HG02884 (cell line): Measurements from ENCODE around the gene SLC35C1.
A peak's percentile ranks its signal among the peaks of the same experiment; 100 is the strongest.
"Not testable (repeated sequence)": the region's sequence is repeated elsewhere in the genome, so short reads cannot be mapped to it uniquely, and the experiment has no call there.

Source experiments
- ATAC-seq: cut with Tn5 transposase; IDR thresholded peaks from one replicate; pipeline ENCODE4 v1.9.1; 2021; ENCODE audit warnings: mild to moderate bottlenecking, moderate library complexity; ENCODE audit not compliant: unreplicated experiment

SLC35C1 gene

DNA sequence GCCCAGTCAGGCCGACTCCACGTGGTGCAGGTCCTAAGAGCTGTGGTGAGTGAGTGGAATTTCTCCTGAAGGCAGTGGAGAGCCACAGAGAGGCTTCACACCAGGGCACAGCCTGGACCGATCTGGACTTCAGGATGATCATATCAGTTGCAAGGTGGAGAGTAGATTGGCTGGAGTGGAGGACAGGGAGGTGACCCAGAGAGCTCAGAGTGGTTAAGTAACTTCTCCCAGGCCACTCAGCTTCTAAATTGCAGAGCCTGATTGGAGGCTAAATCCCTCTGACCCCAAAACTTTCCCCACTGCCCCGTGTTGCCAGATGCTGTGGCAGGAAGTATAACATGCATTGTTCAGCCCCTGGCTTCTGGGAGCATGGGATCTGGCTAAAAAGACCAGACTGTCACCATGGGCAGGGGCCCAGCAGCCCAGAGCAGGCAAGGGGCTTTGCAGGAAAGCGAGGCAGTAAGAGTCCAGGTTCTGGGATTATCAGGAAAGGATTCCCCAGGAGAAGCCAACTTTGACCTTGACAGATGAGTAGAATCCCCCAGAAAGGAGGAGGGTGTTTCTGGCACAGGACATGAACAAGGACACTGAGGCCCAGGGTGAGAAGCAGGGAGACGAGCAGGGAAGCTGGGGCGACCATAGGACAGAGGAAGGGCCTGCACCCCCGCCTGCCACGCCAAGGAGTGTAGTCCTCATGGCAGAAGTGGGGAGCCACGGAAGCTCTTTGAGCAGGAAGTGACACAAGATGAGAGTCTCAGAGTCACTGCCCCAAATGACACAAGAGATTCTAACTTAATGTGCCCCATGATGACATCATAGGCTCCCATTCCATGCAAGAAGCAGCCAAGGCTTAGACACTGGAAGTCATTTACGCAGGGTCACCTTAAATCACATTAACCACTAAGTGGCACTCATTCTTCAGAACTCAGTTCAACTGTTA is 4.8 kb downstream of the SLC35C1 start:
- no peak for ATAC-seq

DNA sequence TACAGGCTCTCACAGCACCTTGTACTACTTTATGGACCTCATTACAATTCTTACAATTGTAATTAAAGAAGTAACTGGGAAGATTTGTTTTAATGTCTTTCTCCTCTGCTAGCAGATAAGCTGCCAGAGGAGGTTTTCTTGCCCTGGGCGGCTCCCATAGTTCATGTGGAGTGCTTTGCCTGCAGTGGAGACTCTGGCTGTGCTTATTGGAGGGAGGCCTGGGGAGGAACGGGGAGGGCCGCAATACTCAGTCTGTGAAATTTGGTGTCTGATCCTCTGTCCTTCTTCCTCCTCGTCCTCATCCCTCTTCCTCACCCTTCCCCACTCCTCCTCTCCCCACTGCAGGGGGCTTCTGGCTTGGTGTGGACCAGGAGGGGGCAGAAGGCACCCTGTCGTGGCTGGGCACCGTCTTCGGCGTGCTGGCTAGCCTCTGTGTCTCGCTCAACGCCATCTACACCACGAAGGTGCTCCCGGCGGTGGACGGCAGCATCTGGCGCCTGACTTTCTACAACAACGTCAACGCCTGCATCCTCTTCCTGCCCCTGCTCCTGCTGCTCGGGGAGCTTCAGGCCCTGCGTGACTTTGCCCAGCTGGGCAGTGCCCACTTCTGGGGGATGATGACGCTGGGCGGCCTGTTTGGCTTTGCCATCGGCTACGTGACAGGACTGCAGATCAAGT is 5.6 kb downstream of the SLC35C1 start:
- no peak for ATAC-seq

DNA sequence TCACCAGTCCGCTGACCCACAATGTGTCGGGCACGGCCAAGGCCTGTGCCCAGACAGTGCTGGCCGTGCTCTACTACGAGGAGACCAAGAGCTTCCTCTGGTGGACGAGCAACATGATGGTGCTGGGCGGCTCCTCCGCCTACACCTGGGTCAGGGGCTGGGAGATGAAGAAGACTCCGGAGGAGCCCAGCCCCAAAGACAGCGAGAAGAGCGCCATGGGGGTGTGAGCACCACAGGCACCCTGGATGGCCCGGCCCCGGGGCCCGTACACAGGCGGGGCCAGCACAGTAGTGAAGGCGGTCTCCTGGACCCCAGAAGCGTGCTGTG is 6.1 kb downstream of the SLC35C1 start:
- ATAC-seq: no peak

DNA sequence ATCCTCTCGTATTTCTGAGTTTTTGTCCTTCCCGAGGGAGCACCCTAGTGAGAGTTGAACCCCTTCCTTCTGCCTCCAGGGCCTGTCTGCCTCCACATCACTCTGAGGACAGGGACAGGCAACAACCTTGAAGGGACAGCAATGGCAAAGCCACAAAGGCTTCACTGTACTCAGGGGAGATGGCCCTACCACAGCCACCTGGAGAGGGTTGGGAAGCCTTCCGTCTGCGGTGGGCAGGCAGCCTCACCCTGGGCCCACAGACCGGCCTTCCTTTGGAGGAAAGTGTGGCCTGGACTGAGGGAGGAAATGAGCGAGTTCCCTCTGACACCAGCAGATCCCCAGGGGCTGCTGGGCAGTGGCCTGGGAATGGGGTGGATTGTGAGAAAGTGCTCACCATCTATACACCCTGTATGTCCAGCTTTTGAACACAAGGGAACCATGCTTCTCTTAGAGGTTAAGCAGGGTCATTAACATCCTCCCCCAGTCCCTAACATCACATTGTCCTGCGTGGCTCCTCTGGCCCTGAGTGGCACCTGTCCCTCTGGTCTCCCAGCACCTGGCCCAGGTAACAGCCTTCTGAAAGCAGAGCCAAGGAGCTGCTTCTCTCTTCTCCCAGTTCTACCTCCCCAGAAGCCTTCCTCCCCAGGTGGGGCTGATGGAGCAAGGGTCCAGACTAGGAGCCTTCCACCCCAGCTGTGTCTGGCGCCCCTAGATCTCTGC is 6.8 kb downstream of the SLC35C1 start:
- no peak for ATAC-seq

DNA sequence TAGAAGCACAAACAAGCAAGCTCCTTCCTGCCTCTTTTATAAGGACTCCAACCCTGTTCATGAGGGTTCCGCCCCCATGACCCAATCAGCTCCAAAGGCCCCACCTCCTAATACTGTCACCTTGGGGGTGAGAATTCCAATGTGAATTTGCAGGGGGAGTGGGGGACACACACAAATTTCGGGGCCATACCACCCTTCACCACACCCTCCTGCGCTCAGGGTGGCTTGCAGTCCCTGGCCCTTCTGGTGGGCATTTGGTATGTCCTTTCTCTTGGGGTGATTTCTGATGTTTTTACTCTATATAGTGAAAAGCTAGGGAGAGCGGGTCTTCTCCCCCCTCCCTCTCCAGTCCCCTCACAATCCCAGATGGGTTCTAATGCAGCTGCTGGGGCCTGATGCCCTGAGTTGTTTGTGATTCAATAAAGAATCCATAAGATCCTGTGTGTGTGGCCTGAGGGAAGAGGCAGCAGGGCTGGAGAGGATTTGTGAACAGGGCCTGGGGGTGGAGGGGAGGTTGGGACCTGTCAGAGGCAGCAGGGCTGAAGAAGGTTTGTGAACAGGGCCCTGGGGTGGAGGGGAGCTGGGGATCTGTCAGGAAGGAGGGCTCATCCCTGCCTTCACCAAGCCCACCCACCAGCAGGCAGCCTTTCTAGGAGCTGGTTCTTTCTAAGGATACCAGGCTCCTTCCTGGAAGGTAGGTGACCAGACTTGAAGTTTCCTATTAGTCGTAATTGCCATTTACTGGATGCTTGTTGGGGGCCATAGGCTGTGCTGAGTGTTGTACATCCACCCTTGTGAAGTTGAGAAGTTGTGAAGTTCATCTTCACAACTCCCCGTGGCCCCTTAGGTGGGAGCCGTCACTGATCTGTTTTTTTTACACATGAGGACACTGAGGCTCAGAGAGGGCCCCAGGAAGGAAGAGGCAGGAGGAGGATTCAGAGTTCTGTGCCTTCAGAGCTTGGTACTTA is 7.9 kb downstream of the SLC35C1 start:
- ATAC-seq: no peak

DNA sequence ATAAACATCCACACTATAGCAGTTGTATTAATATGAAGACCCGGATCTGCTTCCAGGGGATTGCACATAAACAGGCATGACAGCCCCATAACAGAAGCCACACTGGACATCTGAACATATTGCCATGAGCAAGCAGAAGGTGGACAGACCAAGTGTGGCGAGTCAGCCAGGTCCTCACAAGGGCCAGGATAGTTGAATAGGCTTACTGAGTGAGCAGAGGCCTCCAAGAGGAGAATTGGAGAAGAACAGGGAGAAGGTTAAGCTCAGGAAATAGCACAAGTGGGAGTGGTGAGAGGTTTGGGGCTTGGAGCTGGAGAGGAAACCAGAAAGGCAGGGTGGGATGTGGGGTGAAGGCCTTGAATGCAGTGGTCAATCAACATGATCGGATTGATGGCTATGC is 10.8 kb downstream of the SLC35C1 start:
- no peak for ATAC-seq

DNA sequence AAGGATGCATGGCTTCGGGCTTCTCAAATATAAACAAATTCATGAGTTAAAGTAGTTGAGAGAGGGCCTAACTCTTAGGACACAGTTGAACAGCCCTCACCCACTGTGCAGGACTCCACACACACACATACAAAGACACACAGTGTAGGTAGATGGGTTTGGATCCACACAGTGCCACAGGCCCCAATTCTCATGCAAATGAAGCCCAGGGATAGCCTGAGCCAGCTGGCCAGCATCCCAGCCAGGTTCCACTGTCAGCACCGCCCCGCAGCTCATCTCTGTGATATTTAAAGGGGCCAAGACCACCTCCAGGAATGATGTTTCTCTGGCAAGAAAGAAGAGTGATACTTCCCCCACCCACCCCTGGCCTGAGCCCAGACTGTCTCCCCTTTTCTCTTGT is 11.7 kb downstream of the SLC35C1 start:
- ATAC-seq: no peak

DNA sequence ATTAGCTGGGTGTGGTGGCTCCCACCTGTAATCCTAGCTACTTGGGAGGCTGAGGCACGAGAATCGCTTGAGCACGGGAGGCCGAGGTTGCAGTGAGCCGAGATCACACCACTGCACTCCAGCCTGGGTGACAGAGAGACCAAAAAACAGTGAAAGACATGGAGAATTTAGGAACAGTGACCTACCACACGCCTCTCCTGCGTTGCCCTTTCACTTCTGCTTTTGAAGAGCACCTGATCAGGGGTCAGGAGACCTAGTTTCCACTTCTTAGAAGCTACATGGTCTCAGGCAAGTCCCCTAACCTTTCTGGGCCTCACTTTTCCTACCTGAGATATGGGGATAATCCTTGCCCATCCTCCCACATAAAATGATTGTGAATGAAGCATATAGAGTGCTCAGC is 12.2 kb downstream of the SLC35C1 start:
- ATAC-seq: peak; percentile 69

DNA sequence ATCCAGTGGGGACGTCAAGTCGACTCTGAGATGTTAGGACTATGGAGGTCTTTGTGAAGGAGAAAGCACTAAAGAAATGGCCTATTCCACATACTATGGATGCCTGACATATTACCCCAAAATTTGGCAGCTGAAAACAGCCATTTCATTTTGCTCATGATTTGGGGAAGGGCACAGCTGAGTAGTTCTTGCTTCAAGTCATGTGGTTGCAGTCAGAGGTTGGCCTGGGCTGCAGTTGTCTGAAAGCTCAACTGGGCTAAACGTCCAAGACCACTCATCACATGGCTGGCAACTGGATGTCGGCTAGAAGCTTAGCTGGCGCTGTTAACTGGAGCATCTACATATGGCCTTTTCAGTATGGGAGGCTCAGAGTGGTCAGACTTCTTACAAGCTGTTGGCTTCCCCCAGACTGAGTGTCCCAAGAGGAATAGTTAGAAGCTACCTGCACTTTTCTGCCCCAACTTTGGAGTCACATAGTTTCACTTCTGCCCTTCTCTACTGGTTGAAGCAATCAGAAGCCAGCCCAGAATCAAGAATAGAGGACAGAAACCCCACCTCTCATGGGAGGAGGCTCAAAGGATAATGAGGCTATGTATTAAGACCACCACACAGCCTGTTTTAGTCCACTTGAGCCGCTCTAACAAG is 14.1 kb downstream of the SLC35C1 start:
- no peak for ATAC-seq

DNA sequence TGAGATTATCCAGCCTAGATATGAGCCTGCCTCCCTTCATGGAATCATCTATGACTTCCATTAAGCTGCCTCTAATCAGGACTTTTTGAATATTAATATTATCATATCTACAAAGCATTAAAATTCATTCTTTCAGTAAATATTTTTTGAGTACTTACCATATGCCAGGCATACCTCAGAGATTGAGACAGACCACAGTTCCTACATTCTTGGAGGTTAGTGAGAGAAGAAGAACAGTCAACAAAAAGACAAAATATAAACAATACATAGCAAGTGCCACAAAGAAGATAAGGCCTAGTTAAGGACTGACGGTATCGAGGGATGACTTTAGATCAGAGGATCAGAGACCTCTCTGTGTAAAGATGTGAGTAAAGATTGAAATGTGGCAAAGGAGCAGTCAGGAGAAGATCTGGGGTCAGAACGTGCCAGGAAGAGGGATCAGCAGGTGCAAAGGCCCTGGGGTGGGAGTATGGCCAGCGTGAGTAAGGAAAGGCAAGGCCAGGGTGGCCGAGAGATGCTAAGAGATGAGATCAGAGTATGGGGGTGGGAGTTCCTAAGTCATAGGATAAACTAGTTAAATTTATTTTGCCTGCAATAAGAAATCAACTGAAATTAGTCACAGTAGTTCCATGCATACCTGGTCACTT is 15.4 kb downstream of the SLC35C1 start:
- ATAC-seq: no peak

DNA sequence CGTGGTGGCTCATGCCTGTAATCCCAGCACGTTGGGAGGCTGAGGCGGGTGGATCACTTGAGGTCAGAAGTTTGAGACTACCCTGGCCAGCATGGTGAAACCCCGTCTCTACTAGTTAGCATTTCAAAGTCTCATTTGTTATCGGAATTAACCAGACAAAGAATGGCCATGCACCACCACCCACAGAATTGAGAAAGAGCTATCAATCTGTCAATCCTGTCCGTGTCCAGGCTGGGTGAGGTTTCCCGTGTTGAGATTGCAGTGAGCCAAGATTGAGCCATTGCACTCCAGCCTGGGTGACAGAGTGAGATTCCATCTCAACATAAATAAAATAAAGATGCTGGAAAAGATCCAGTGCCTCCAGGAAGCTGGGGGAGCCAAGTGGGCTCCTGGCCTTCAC is 21.5 kb downstream of the SLC35C1 start:
- not testable (repeated sequence) for ATAC-seq

DNA sequence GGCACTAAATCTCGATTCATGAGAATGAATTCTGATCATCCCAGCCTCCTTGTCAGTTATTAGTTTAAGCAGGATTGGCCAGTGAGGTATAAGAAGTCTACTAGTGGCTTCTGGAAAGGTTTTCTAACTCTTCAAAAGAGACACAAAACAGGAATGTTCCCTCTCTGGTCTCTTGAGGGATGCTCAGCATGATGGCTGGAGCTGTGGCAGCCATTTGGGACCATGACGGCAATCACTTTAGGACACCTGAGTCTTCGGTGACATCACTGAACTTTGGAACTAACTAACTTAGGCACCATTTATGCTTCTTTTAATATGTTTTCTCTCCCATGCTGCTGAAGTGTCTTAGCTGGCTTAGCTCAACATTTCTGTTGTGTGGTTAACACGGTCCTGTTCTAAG is 22.2 kb downstream of the SLC35C1 start:
- ATAC-seq: no peak

DNA sequence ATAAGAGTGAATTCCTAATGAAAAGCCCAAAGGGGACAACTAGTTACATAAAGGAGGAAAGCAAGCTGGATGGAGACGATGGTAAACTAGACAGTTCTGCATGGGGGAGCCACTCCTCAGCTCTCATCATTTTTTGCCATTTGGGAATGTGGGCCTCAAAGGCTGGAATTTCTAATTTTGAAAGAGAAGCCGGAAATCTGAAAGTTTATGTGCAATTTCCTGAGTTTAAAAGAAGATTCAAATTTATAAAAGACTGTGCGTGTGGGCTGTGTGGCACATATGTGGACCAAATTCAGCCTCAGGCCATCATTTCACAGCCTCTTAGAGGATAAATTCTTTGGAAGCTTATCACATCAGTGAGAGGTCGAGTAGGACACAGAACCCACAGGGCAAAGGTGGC is 24.0 kb downstream of the SLC35C1 start:
- no peak for ATAC-seq

DNA sequence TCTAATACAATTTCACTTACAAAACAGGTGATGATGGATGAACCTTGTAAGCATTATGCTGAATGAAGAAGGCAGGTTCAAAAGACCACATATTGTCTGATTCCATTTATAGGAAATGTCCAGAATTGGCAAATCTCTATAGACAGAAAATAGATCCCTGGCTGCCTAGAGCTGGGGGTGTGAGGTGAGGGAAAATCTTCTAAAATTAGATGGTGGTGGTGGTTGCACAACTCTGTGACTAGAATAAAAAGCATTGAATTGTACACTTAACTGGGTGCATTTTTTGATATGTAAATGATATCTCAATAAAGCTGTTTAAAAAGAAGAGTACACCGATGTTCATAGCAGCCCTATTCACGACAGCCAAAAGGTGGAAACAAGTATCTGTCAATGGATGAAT is 25.6 kb downstream of the SLC35C1 start:
- no peak for ATAC-seq

DNA sequence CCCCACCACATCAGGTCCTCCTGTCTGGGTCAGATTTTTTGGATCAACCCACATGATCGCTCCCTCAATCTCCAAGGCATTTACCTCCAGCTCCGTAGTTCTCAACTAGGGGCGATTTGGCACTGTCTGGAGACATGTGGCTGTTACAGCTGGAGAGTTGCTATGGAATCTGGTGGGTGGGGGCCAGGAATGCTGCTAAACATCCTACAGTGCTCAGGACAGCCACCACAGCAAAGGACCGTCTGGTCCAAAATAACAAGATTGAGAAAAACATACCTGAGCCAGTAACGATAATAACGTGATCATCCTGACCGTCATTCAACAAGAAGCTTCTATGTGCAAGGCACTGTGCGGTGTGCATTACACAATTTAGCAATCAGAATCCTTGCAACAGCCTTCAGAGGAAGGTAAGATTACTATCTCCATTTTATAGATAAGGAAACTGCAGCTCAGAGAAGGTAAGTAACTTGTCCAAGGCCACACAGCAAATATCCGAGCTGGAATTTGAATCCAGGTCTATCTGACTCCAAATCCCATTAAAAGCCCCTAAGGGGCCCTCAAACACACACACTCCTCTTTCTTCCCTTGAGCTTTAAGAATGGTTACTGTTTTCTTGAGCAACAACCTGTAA is 28.0 kb downstream of the SLC35C1 start:
- no peak for ATAC-seq

DNA sequence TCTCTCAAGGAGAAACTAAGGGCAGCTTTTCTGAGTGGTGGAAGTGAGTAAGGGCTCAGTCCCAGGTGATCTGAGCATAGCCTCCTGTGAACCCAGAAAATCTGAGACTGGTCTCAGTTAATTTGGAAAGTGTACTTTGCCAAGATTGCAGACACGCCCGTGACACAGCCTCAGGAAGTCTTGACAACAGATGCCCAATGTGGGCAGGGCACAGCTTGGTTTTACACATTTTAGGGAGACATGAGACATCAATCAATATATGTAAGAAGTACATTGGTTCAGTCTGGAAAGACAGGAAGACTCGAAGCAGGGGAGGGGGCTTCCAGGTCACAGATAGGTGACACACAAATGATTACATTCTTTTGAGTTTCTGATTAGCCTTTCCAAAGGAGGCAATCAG is 28.8 kb downstream of the SLC35C1 start:
- ATAC-seq: no peak

DNA sequence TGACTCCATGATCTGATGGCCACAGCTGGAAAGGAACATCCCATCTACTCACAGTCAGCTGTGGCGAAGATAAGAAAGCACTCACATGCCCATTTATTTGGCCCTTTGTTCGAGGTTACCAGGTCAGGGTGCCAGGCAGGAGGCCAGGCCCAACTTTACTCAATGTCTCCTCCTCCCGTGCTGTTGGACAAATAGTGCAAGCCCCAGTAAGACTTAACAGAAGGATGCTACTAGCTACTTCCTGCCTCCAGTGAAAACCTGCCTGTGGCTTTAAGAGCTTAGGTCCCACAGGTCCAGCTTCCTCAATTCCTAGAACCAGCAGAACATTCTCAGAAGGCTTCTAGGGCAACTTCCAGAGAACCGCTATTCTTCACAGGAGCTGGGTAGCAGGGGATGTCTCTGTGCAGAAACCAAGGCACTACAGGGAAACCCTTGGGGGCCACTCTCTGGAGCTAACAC is 29.4 kb downstream of the SLC35C1 start:
- no peak for ATAC-seq

DNA sequence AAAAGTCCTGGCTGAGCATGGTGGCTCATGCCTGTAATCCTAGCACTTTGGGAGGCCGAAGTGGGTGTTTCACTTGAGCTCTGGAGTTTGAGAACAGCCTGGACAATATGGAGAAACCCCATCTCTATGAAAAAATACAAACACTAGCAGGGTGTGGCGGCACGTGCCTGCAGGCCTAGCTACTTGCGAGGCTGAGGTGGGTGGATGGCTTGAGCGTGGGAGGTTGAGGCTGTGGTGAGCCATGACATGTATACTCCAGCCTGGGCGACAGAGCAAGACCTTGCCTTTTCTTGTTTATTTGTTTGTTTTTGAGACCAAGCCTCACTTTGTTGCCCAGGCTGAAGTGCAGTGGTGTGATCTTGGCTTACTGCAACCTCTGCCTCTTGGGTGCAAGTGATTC is 34.3 kb downstream of the SLC35C1 start:
- ATAC-seq: no peak

DNA sequence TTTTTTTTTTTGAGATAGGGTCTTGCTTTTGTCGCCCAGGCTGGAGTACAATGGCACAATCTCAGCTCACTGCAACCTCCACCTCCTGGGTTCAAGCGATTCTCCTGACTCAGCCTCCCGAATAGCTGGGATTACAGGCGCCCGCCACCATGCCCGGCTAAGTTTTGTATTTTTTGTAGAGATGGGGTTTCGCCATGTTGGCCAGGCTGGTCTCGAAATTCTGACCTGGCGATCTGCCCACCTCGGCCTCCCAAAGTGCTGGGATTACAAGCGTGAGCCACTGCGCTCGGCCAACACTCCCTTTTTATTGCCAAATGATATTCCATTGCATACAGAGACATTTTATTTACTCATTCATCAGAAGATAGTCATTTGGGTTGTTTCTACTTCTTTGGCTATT is 35.3 kb downstream of the SLC35C1 start:
- ATAC-seq: not testable (repeated sequence)
